GM20431 (cell line): ENCODE results near the gene PHTF1.

Experiments
- in situ Hi-C: fragments of 300-500 bp; cut with MseI, MboI; formaldehyde crosslinking; loops from one replicate; pipeline ENCODE4 v1.15.0; 2020; ENCODE audit warnings: low sequenced_read_pairs; ENCODE audit not compliant: unreplicated experiment

The PHTF1 gene

GRCh38 chr1:113676524-113676923, 82.8 kb downstream of the PHTF1 start:
- in situ Hi-C loops, result no loop called here

GRCh38 chr1:113675302-113675701, 84.0 kb downstream of the PHTF1 start:
- in situ Hi-C loops, result no loop called here

- in situ Hi-C loops, result no loop called here
Measured at GRCh38 chr1:113674591-113674990, 84.7 kb downstream of the PHTF1 start.

GRCh38 chr1:113672491-113672890, 86.8 kb downstream of the PHTF1 start:
- in situ Hi-C loops, result no loop called here

- in situ Hi-C loops, result no loop called here
Measured at GRCh38 chr1:113670650-113671049, 88.6 kb downstream of the PHTF1 start.

GRCh38 chr1:113669988-113670387, 89.3 kb downstream of the PHTF1 start:
- in situ Hi-C loops, result no loop called here

- in situ Hi-C loops, result no loop called here
Measured at GRCh38 chr1:113666126-113666525, 93.2 kb downstream of the PHTF1 start.

GRCh38 chr1:113665071-113665470, 94.2 kb downstream of the PHTF1 start:
- in situ Hi-C loops, result no loop called here

GRCh38 chr1:113663165-113663951, 95.9 kb downstream of the PHTF1 start:
- in situ Hi-C loops, result no loop called here

- in situ Hi-C loops, result no loop called here
Measured at GRCh38 chr1:113662101-113662500, 97.2 kb downstream of the PHTF1 start.

GRCh38 chr1:113660088-113660487, 99.2 kb downstream of the PHTF1 start:
- in situ Hi-C loops, result no loop called here

GRCh38 chr1:113659556-113659955, 99.7 kb downstream of the PHTF1 start:
- in situ Hi-C loops, result no loop called here

- in situ Hi-C loops, result no loop called here
Measured at GRCh38 chr1:113659035-113659434, 100.3 kb downstream of the PHTF1 start.

- in situ Hi-C loops, result no loop called here
Measured at GRCh38 chr1:113657556-113658063, 101.7 kb downstream of the PHTF1 start.

GRCh38 chr1:113657126-113657525, 102.2 kb downstream of the PHTF1 start:
- in situ Hi-C loops, result no loop called here

GRCh38 chr1:113654883-113655282, 104.4 kb downstream of the PHTF1 start:
- in situ Hi-C loops, result no loop called here

- in situ Hi-C loops, result no loop called here
Measured at GRCh38 chr1:113653741-113654140, 105.5 kb downstream of the PHTF1 start.

GRCh38 chr1:113652771-113653170, 106.5 kb downstream of the PHTF1 start:
- in situ Hi-C loops, result no loop called here

GRCh38 chr1:113648478-113648877, 110.8 kb downstream of the PHTF1 start:
- in situ Hi-C loops, result no loop called here

- in situ Hi-C loops, result no loop called here
Measured at GRCh38 chr1:113647164-113647563, 112.1 kb downstream of the PHTF1 start.
